ENCODE data around the gene TOR1AIP2. TPM values are rescaled to one million over a fixed set of nuclear protein-coding genes. Genes with fewer than 3 reads are reported as not detected.
"Not testable (repeated sequence)": the region's sequence is repeated elsewhere in the genome, so short reads cannot be mapped to it uniquely, and the experiment has no call there.

TOR1AIP2 gene
- total RNA-seq, 2 experiments from 2014 or later, result 49.2 to 49.3 TPM

DNA sequence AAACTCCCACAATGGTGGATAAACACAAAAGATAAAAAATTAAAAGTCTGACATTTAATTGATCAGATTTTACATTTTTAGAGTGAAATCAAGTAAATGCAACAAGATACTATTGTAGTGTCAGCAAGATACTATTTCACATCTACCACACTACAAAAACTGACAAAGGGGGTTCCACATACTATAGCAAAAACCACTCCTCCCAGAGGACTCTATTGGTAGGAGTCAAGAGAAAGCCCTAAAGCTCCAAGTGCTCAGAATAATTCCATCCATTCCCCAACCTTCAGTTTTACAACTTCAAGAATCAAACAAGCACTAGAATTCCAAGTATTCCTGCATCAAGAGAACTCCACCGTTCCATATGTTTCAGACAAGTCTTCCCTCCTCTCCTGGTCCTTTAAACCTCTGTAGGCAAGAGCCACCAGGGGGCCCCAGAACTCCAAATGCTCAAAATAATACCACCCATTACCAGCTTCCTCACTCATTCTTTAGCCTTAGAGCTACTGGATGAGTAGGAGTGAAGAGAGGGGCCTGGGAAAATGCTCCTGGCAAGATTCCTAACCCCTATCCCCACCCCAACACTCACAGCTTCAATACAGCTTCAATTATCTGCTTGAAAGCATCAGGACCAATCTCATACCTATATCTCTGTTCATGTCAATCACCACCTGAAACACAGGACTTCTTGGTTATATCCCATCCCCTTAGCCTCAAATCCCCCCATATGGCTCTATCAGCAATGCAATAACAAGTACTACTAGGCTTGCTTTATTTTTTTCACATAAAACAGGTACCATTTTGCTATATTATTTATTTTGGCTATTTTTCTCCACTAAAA lies 9.9 kb downstream of the TOR1AIP2 start:
- H3K9me3 Mint-ChIP-seq, result no peaks in the 10 kb centered on the region
- H3K4me3 Mint-ChIP-seq, result no peak overlapping the region
- H3K27me3 Mint-ChIP-seq, result no peaks in the 10 kb centered on the region
- DNase-seq, result peak; percentile 58
- CTCF ChIA-PET, result interaction anchor here (0.6 to 2.0 kb wide), 5 partner anchors 15 to 719 kb away, joined by 3 to 6 read pairs (median 3); partner anchors contain the start of gene TOR1AIP1
- no peak overlapping the region for H3K27ac Mint-ChIP-seq
- POLR2A ChIA-PET, result no interaction called here
- peaks cover 33% of the 10 kb centered on the region for H3K36me3 Mint-ChIP-seq (ENCODE audit: low read depth)
- peaks cover 13% of the 10 kb centered on the region for H3K4me1 Mint-ChIP-seq

- H3K4me1 Mint-ChIP-seq, result peaks cover 4% of the 10 kb centered on the region
- H3K9me3 Mint-ChIP-seq, result no peaks in the 10 kb centered on the region
- no peaks in the 10 kb centered on the region for H3K27me3 Mint-ChIP-seq
- no peak overlapping the region for H3K4me3 Mint-ChIP-seq
- H3K36me3 Mint-ChIP-seq (ENCODE audit: low read depth), result peaks cover 29% of the 10 kb centered on the region
- POLR2A ChIA-PET, result interaction anchor here (0.6 kb wide), 1 partner anchor 37 kb away, joined by 6 read pairs; no protein-coding TSS in a partner anchor
- CTCF ChIA-PET, result interaction anchor here (1.5 to 2.0 kb wide), 2 partner anchors 181 to 312 kb away, joined by 3 to 6 read pairs; no protein-coding TSS in a partner anchor
- no peak for DNase-seq
- H3K27ac Mint-ChIP-seq, result no peak overlapping the region
Observed at GRCh38 chr1:179866616-179867015, 11.0 kb downstream of the TOR1AIP2 start.

- Mint-ChIP-seq H3K36me3 (ENCODE audit: low read depth) (peaks cover 31% of the 10 kb centered on the region), H3K4me3 (no peak overlapping the region), H3K4me1 (peaks cover 6% of the 10 kb centered on the region), H3K9me3 (no peaks in the 10 kb centered on the region), H3K27me3 (no peaks in the 10 kb centered on the region), H3K27ac (no peak overlapping the region)
- ChIA-PET CTCF (interaction anchor here (0.6 to 1.1 kb wide), 2 partner anchors 17 to 46 kb away, joined by 4 read pairs; partner anchors contain the start of gene TOR1AIP1), POLR2A (no interaction called here)
- DNase-seq, result no peak
Observed at GRCh38 chr1:179865377-179865776, 12.2 kb downstream of the TOR1AIP2 start.

DNA sequence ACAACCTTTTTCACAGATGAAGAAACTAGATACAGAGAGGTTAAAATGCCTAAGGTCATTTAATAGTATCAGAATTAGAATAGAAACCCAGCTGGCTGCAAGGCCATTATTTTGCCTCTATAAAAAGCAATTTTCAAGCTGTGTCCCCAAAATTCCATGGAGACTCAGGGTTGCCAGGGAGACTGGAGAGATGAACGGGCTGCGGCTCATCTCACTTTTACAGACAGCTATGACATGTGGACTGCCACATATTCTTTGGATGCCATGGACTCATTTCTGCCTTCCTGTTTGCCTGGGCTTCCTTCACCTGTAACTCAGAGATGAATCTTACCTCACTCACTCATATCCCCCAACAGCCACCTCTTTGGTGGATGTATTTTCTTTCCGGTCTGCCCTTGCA lies 17.0 kb downstream of the TOR1AIP2 start:
- Mint-ChIP-seq H3K4me1 (peaks cover 2% of the 10 kb centered on the region), H3K27ac (no peak overlapping the region), H3K27me3 (no peaks in the 10 kb centered on the region), H3K4me3 (no peak overlapping the region), H3K36me3 (ENCODE audit: low read depth) (peaks cover 39% of the 10 kb centered on the region), H3K9me3 (no peaks in the 10 kb centered on the region)
- ChIA-PET POLR2A (no interaction called here), CTCF (interaction anchor here (2.1 kb wide), 1 partner anchor 9 kb away, joined by 6 read pairs; no protein-coding TSS in a partner anchor)
- DNase-seq, result no peak

DNA sequence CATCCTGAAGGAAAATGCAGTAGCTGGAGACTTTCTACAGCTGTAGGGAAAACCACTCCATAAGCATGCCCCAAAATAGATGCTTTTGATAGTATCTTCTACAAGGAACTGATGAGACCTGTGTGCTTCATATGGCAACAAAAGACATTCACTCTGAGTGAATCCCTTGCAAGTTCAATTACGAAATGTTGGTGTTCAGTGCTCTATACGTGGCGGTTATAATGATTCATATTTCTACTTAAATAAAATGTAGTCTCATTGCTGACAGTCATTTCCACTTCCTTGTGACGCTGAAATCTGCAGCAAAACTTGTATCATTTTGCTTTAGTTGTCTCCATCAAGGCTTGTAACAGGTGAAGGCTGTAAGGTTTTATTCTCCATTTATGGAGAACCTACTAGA lies 20.6 kb downstream of the TOR1AIP2 start:
- Mint-ChIP-seq H3K9me3 (no peaks in the 10 kb centered on the region), H3K4me1 (peaks cover 6% of the 10 kb centered on the region), H3K36me3 (ENCODE audit: low read depth) (peaks cover 33% of the 10 kb centered on the region), H3K4me3 (no peak overlapping the region), H3K27me3 (no peaks in the 10 kb centered on the region), H3K27ac (no peak overlapping the region)
- POLR2A ChIA-PET, result no interaction called here
- no peak for DNase-seq
- CTCF ChIA-PET, result no interaction called here

GRCh38 chr1:179856296-179856695 lies 21.3 kb downstream of the TOR1AIP2 start:
- Mint-ChIP-seq H3K9me3 (no peaks in the 10 kb centered on the region), H3K27me3 (no peaks in the 10 kb centered on the region), H3K4me3 (no peak overlapping the region), H3K4me1 (peaks cover 6% of the 10 kb centered on the region), H3K27ac (no peak overlapping the region), H3K36me3 (ENCODE audit: low read depth) (peaks cover 39% of the 10 kb centered on the region)
- DNase-seq, result no peak
- CTCF ChIA-PET, result interaction anchor here (0.6 kb wide), 1 partner anchor 157 kb away, joined by 3 read pairs; no protein-coding TSS in a partner anchor
- POLR2A ChIA-PET, result no interaction called here

- DNase-seq, H3K9me3 Mint-ChIP-seq, H3K27me3 Mint-ChIP-seq, H3K4me1 Mint-ChIP-seq, H3K4me3 Mint-ChIP-seq, POLR2A ChIA-PET, H3K27ac Mint-ChIP-seq: not testable (repeated sequence)
- peaks cover 40% of the 10 kb centered on the region for H3K36me3 Mint-ChIP-seq (ENCODE audit: low read depth)
- CTCF ChIA-PET, result interaction anchor here (0.6 kb wide), 1 partner anchor 158 kb away, joined by 3 read pairs; no protein-coding TSS in a partner anchor
Observed at GRCh38 chr1:179855831-179856230, 21.8 kb downstream of the TOR1AIP2 start.

GRCh38 chr1:179853102-179853501 lies 24.5 kb downstream of the TOR1AIP2 start:
- ChIA-PET CTCF (interaction anchor here (0.6 to 0.8 kb wide), 2 partner anchors 12 to 14 kb away, joined by 3 to 6 read pairs; no protein-coding TSS in a partner anchor), POLR2A (no interaction called here)
- Mint-ChIP-seq H3K27me3 (no peaks in the 10 kb centered on the region), H3K4me1 (peaks cover 4% of the 10 kb centered on the region), H3K36me3 (ENCODE audit: low read depth) (peaks cover 49% of the 10 kb centered on the region), H3K9me3 (no peaks in the 10 kb centered on the region), H3K27ac (no peak overlapping the region), H3K4me3 (no peak overlapping the region)
- DNase-seq, result no peak

GRCh38 chr1:179848233-179848632 lies 29.4 kb downstream of the TOR1AIP2 start:
- no peaks in the 10 kb centered on the region for H3K9me3 Mint-ChIP-seq
- peaks cover 51% of the 10 kb centered on the region for H3K36me3 Mint-ChIP-seq (ENCODE audit: low read depth)
- no peaks in the 10 kb centered on the region for H3K27me3 Mint-ChIP-seq
- ChIA-PET CTCF (interaction anchor here (1.2 kb wide), 1 partner anchor 33 kb away, joined by 5 read pairs; no protein-coding TSS in a partner anchor), POLR2A (no interaction called here)
- DNase-seq, result no peak
- peaks cover 3% of the 10 kb centered on the region for H3K4me1 Mint-ChIP-seq
- no peak overlapping the region for H3K4me3 Mint-ChIP-seq
- no peak overlapping the region for H3K27ac Mint-ChIP-seq

DNA sequence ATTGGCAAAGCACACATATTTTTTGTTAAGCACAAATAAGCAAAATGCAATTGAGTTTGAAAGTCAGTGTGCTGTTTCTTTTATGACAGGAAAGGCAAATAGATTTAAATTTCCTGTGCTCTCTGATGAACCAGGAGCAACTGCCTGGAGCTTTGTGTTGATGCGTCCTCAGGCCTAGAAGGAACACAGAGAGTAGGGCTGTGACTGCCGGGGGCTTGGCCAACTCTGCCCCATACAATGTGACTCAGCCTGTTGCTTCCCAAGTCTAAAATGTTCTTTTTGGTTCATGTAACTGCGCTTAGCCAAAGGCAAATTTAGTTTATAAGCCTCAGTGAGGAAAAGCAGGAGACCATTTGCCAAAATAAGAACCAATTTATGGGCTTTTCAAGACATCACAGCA lies 37.5 kb downstream of the TOR1AIP2 start:
- CTCF ChIA-PET, result interaction anchor here (1.0 to 1.2 kb wide), 2 partner anchors 25 to 30 kb away, joined by 3 to 4 read pairs; no protein-coding TSS in a partner anchor
- POLR2A ChIA-PET, result no interaction called here
- H3K9me3 Mint-ChIP-seq, result no peaks in the 10 kb centered on the region
- no peak overlapping the region for H3K27ac Mint-ChIP-seq
- H3K36me3 Mint-ChIP-seq (ENCODE audit: low read depth), result peaks cover 11% of the 10 kb centered on the region
- H3K4me1 Mint-ChIP-seq, result no peaks in the 10 kb centered on the region
- no peaks in the 10 kb centered on the region for H3K27me3 Mint-ChIP-seq
- H3K4me3 Mint-ChIP-seq, result no peak overlapping the region
- no peak for DNase-seq

GRCh38 chr1:179836686-179837445 lies 40.7 kb downstream of the TOR1AIP2 start:
- CTCF ChIA-PET, result interaction anchor here (0.6 to 1.3 kb wide), 2 partner anchors 14 to 182 kb away, joined by 3 read pairs; no protein-coding TSS in a partner anchor
- H3K9me3 Mint-ChIP-seq; H3K36me3 Mint-ChIP-seq (ENCODE audit: low read depth); H3K4me3 Mint-ChIP-seq; POLR2A ChIA-PET; H3K27me3 Mint-ChIP-seq; H3K27ac Mint-ChIP-seq; DNase-seq: not testable (repeated sequence)
- H3K4me1 Mint-ChIP-seq, result peaks cover 14% of the 10 kb centered on the region

- peaks cover 30% of the 10 kb centered on the region for H3K4me1 Mint-ChIP-seq
- no peaks in the 10 kb centered on the region for H3K9me3 Mint-ChIP-seq
- H3K27me3 Mint-ChIP-seq, result no peaks in the 10 kb centered on the region
- POLR2A ChIA-PET, result no interaction called here
- CTCF ChIA-PET, result interaction anchor here (1.1 to 1.9 kb wide), 3 partner anchors 10 to 17 kb away, joined by 3 to 4 read pairs (median 4); no protein-coding TSS in a partner anchor
- peak; percentile 39 for DNase-seq
- H3K36me3 Mint-ChIP-seq (ENCODE audit: low read depth), result no peaks in the 10 kb centered on the region
- peak overlapping the region; percentile 87 for H3K27ac Mint-ChIP-seq
- H3K4me3 Mint-ChIP-seq, result peak overlapping the region; percentile 28
Observed at GRCh38 chr1:179831852-179832699, 45.5 kb downstream of the TOR1AIP2 start.

All from activated CD4-positive, alpha-beta T cell treated with anti-CD3 and anti-CD28 coated beads, Interleukin-2, amount 10 ng/mL, durations not matched to agents 7 days and 5 days (primary cell).